Measurements from ENCODE around the gene NCMAP.

The NCMAP gene, protein sequence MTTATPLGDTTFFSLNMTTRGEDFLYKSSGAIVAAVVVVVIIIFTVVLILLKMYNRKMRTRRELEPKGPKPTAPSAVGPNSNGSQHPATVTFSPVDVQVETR

GRCh38 chr1:24555591-24556413, at the start of gene NCMAP:
Gene NCMAP (plus strand): TSS chr1:24556087. CDS start chr1:24595431, 39,344 bp downstream.
- no peak for DNase-seq (ENCODE audit: low read depth)
- no peak for TF ChIP-seq MAX (IDR thresholded peaks at IDR 0.05; ENCODE audit: low read depth, low read length)
- TF ChIP-seq POLR2A (IDR thresholded peaks at IDR 0.05; ENCODE audit: extremely low read depth, insufficient read length), result no peak
- TF ChIP-seq, protein P1, sequence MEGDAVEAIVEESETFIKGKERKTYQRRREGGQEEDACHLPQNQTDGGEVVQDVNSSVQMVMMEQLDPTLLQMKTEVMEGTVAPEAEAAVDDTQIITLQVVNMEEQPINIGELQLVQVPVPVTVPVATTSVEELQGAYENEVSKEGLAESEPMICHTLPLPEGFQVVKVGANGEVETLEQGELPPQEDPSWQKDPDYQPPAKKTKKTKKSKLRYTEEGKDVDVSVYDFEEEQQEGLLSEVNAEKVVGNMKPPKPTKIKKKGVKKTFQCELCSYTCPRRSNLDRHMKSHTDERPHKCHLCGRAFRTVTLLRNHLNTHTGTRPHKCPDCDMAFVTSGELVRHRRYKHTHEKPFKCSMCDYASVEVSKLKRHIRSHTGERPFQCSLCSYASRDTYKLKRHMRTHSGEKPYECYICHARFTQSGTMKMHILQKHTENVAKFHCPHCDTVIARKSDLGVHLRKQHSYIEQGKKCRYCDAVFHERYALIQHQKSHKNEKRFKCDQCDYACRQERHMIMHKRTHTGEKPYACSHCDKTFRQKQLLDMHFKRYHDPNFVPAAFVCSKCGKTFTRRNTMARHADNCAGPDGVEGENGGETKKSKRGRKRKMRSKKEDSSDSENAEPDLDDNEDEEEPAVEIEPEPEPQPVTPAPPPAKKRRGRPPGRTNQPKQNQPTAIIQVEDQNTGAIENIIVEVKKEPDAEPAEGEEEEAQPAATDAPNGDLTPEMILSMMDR (IDR thresholded peaks at IDR 0.05; ENCODE audit: low read depth, low read length), result no peak
- no peak for TF ChIP-seq MYC (IDR thresholded peaks at IDR 0.05; ENCODE audit: low read depth, low read length)
- H3K4me3 ChIP-seq (ENCODE audit: low read depth, low read length), result no peak within 1 kb of the TSS

DNA sequence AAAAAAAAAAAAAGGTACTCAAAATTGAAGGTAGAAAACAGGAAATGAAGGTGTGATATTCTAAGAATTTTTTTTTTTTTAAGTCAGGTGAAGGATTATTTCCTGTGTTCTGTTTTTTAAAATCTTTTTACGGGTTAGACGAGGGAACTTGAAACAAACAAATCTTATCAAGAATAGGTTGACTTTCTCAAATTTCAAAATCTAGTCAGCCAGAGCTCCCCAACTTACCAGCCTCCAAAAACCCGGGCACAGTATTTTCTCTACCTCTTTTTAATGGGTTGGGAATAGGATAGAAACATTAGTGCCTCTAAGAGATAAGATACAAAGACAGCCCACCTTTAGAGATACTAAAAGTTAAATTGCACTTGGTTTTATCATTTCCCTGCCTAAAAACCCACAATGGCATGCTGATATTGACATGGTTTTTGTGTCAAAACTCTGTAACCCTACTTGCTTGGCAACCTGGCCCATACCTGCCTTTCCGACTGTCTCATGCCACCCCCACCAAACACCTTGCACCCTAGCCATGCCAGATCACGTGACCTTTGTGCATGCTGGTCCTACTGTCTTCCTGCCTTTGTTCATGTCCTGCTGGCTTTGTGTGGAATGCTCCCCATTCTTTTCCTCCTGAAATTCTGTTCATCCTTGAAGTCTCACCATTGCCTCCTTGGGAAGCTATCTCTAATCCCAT, 49.1 kb upstream of the NCMAP start:
- TF ChIP-seq, protein P1 (IDR thresholded peaks at IDR 0.05; ENCODE audit: low read depth, low read length), result no peak
- TF ChIP-seq POLR2A (IDR thresholded peaks at IDR 0.05; ENCODE audit: extremely low read depth, insufficient read length), result no peak
- no peak for TF ChIP-seq MYC (IDR thresholded peaks at IDR 0.05; ENCODE audit: low read depth, low read length)
- TF ChIP-seq MAX (IDR thresholded peaks at IDR 0.05; ENCODE audit: low read depth, low read length), result no peak
- no peak for DNase-seq (ENCODE audit: low read depth)
- no peak overlapping the region for H3K4me3 ChIP-seq (ENCODE audit: low read depth, low read length)

GRCh38 chr1:24507405-24507804, 48.5 kb upstream of the NCMAP start:
- no peak for DNase-seq (ENCODE audit: low read depth)
- TF ChIP-seq, protein P1 (IDR thresholded peaks at IDR 0.05; ENCODE audit: low read depth, low read length), result no peak
- no peak overlapping the region for H3K4me3 ChIP-seq (ENCODE audit: low read depth, low read length)

DNA sequence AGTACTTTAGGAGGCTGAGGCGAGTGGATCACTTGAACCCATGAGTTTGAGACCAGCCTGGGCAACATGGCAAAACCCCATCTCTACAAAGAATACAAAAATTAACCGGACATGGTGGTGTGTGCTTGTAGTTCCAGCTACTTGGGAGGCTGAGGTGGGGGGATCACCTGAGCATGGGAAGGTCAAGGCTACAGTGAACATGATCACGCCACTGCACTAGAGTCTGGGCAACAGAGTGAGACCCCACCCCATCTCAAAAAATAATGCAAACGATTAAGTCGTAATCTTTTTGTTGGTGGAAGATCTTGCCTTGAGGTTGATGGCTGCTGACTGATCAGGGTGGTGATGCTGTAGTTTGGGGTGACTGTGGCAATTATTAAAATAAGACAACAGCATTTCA, 47.0 kb upstream of the NCMAP start:
- no peak for DNase-seq (ENCODE audit: low read depth)
- H3K4me3 ChIP-seq (ENCODE audit: low read depth, low read length), result no peak overlapping the region
- no peak for TF ChIP-seq MYC (IDR thresholded peaks at IDR 0.05; ENCODE audit: low read depth, low read length)
- no peak for TF ChIP-seq MAX (IDR thresholded peaks at IDR 0.05; ENCODE audit: low read depth, low read length)
- TF ChIP-seq, protein P1 (IDR thresholded peaks at IDR 0.05; ENCODE audit: low read depth, low read length), result no peak
- TF ChIP-seq POLR2A (IDR thresholded peaks at IDR 0.05; ENCODE audit: extremely low read depth, insufficient read length), result no peak

GRCh38 chr1:24513706-24514105, 42.2 kb upstream of the NCMAP start:
- no peak for TF ChIP-seq POLR2A (IDR thresholded peaks at IDR 0.05; ENCODE audit: extremely low read depth, insufficient read length)
- TF ChIP-seq, protein P1 (IDR thresholded peaks at IDR 0.05; ENCODE audit: low read depth, low read length), result no peak
- TF ChIP-seq MYC (IDR thresholded peaks at IDR 0.05; ENCODE audit: low read depth, low read length), result no peak
- TF ChIP-seq MAX (IDR thresholded peaks at IDR 0.05; ENCODE audit: low read depth, low read length), result no peak
- no peak overlapping the region for H3K4me3 ChIP-seq (ENCODE audit: low read depth, low read length)
- DNase-seq (ENCODE audit: low read depth), result no peak

All from NB4 (cell line).